NCI-H2196 (cell line): ENCODE data around the gene ADAMTS9.
A peak's percentile ranks its signal among the peaks of the same experiment; 100 is the strongest.

Experiments
- DNase-seq: peaks from one replicate; lab custom pipeline; 2025; ENCODE audit not compliant: unreplicated experiment; lab: John Stamatoyannopoulos, UW

ADAMTS9 gene

DNA sequence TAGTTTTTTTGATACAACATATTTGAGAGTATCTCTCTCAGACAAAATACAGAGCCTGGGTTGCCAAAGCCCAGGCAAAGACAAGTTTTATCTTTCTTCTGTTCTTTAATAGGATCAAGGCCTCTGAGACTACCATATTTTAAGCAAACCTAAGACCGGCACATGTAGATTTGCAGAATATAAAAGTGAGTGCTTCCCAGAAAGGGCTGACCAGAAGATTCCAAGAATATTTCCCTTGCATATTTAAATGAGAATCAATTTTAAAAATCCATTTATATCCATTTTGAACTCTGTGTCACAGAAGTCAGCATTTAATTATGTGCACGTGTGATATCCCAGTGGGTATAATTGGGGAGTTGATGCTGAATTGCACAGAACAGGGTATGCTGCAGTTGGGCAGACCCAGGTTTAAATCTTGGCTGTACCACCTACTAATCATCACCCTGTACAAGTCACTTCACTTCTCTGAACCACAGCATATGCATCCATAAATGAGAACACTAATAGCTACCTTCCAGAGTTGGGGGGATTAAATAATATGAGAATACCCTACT is 191.9 kb downstream of the ADAMTS9 start:
- no peak for DNase-seq

- no peak for DNase-seq
Measured at GRCh38 chr3:64495121-64495780, 192.5 kb downstream of the ADAMTS9 start.

- no peak for DNase-seq
Measured at GRCh38 chr3:64494526-64494925, 193.3 kb downstream of the ADAMTS9 start.

DNA sequence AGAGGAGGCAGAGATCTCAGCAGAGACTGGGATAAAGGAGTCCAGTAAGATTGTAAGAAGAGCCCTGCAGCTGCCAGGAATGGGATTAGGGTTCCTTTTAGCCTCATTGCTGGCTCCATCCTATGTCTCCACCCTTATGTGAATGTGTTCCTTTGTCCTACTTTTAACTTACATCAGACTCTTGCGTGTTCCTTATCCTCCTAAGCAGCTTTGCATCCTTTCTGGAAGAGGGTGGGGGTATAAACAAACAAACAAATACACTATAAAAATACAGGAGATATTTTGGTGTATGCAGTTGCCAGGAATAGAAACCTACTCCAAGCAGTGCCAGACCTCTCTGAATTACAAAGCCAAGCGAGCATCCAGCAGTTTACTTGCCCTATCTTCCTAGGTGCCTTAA is 194.7 kb downstream of the ADAMTS9 start:
- no peak for DNase-seq

GRCh38 chr3:64491843-64492242 is 196.0 kb downstream of the ADAMTS9 start:
- no peak for DNase-seq

GRCh38 chr3:64490180-64490724 is 197.5 kb downstream of the ADAMTS9 start:
- DNase-seq = no peak

GRCh38 chr3:64489361-64490044 is 198.3 kb downstream of the ADAMTS9 start:
- peak; percentile 58 for DNase-seq

DNA sequence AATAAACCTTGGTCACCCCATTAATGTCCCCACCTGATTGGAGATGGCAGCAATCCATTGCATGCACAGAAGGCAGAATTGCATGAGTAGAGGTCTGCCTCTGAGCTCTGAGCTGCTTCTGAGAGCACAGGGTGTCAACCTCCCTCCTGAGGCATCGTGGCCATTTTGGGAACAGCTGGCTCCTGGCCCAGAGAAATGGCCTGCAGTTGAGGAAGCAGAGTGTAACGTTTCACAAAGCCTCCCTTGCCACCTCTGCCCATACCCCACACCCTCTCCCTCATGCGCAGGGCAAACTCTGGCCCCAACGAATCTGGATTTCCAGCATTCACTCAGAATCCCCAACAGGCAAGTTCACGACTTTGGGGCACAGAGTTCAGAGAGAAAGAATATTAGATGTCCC is 198.9 kb downstream of the ADAMTS9 start:
- DNase-seq = no peak

GRCh38 chr3:64484289-64484992 is 203.4 kb downstream of the ADAMTS9 start:
- DNase-seq = peak; percentile 53

DNA sequence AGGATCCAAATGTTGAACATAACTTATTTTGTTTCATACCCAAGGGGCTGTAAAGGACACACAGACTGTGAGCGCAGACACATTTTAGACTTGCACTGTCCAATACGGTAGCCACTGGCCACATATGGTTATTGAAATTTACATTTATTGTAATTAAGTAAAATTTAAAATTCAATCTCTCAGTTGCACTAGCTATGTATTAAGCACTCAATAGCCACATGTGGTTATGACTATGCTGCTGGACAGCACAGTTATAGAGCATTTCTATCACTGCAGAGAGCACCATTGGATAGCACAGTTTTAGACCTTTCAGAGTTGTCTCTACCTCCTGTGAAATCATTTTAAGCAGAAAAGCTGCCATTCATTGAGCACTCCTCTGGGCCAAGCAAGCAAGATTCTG is 204.3 kb downstream of the ADAMTS9 start:
- DNase-seq = no peak

- no peak for DNase-seq
Measured at GRCh38 chr3:64475037-64475436, 212.8 kb downstream of the ADAMTS9 start.

GRCh38 chr3:64473466-64473865 is 214.3 kb downstream of the ADAMTS9 start:
- no peak for DNase-seq

- no peak for DNase-seq
Measured at GRCh38 chr3:64470436-64470835, 217.4 kb downstream of the ADAMTS9 start.

DNA sequence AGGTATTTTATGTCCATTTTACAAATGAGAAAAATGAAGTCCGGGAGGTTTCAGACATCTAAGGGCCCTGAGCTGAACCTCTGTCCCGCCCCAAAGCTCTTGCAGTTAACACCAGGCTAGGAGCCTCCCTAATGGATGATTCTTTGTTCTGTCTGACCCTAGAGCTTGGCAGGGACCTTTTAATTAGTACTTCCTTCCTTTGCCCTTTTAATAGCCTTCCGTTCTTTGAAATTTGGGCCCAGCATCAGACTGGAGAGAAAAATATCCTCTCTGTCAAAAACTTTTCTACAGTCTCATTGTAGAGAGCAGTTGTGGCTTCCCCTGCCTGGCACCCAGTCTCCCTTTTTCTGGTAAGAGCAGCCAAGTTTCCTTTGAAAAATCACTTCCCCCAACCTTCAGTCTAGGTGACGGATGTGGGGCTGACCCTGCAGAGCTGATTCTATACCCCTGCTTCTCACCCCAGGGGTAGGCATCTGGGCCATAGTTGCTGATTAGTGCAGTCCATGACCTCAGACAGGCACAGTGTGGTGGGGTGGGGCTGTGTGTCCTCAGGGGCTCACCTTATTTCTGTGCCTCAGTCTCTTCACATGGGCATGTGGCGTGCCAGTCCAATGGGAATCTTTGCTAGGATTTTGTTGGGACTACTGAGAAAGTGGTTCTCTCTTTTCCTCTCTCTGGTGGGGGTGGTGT is 220.4 kb downstream of the ADAMTS9 start:
- no peak for DNase-seq
